ENCODE data around the gene DDIT4L.
A peak's percentile ranks its signal among the peaks of the same experiment; 100 is the strongest.
"Not testable (repeated sequence)": the region's sequence is repeated elsewhere in the genome, so short reads cannot be mapped to it uniquely, and the experiment has no call there.

Gene DDIT4L, protein sequence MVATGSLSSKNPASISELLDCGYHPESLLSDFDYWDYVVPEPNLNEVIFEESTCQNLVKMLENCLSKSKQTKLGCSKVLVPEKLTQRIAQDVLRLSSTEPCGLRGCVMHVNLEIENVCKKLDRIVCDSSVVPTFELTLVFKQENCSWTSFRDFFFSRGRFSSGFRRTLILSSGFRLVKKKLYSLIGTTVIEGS

DNA sequence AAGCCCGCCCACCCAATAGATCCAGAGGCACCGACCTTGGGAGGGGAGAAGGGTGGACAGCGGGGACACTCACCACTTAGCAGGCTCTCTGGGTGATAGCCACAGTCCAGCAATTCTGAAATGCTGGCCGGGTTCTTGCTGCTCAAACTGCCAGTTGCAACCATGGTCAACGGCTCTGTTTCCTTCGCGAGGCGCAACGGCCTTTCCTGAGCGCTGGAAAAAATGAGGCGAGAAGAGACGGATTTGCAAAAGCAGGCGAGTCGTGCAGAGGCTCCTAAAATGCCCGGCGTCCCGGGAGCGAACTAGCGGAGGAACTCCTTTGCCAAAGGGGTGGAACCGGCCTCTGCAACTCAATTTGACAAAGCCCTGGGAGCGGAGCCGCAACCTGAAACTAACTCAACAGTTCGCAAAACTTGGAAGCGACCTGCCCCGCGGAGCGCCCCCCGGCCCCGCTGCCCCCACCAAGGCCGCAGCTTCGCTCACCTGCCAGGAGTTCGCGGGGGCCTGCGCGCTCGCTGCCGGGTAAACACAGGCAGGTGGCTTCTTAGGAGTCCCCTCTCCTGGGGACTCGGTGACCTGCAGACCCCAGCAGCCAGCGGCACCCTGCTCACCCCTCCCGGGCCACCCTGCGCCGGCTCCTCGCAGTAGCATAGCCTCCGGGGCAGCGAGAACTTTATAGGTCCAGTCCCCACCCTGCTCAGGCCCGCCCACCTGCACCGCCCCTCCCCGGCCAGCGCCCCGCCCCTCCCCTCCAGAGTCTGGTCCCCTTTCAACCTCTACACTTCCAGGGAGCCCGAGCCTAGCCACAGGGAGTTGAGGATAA lies at the start of gene DDIT4L:
DDIT4L (minus strand) TSS at position 649 of the 823 bp plus-strand sequence; CDS start at position 164, 485 bp downstream.
- DNase-seq: no peak

DNA sequence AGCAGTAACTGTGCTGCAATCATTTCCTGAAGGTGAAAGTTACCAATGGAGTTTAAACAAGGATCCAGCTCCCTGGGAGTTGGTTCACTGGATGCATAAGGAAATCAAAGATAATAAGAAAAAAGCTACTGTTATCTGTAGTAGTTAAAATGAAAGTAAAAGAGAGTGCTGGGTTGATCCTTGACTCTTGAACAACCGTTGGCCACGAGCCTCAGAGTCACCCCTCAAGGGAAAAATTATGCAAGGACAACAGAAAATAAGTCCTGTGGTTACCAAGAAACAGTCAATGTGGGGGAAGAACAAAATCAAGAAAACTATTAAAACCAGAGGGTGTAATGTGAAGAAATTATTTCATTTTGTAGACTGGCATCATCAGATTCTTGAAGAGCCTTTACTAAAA lies 49.7 kb upstream of the DDIT4L start:
- DNase-seq: no peak

DNA sequence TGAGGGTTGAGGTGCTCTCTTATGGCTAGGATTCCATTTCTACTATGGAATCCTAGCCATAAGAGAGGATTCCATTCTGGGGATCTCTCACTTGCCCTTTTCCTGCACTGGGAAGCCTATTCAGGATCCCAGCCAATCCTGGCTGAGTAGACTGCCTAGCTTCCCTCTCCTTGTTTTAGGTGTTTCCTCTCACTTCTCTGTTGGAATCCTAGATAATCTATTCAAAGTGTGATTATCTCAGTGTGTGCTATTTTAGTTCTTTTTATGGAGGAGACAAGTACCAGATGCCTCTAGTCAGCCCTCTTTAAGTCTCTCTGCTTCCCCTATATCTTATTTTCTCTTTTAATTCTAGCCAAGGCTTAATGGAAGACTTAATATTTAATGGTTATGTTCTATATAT lies 34.5 kb upstream of the DDIT4L start:
- DNase-seq: no peak

DNA sequence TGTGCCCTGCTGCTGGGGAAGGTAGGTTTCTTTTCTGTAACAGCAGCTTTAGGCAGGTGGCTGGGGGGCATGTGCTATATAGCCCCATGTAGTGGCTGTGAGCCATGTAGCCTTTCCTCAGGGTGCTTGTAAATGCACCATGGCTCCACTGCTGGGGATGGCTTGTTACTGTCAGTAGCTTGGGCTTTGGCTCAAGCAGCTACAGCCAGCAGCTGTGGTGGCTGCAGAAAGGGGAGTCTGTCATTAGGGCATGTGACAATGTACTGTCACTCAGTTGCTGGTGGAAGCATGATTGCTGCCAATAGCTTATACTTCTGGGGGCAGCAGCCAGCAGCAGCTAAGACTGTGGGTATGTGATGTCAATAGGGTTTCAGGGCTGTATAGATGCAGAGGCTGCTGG lies 33.9 kb upstream of the DDIT4L start:
- DNase-seq: no peak

DNA sequence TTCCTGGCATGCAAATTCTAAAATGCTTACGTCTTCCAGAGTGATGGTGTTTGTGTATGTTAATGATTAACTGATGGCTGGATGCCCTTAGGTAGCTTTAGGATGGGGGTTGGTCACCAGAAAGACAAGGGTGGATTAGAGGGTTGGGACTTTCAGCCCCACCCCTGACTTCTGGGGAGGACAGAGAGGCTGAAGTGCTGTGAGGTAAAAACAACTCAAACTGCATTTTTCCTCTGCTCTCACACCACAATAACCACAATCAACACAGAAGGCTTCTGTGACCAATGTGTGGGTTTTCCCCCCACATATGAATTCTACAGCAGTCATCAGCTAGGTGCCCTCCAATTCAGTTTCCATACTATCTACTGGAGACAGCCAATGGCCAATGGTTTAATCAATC lies 18.7 kb upstream of the DDIT4L start:
- DNase-seq: no peak

DNA sequence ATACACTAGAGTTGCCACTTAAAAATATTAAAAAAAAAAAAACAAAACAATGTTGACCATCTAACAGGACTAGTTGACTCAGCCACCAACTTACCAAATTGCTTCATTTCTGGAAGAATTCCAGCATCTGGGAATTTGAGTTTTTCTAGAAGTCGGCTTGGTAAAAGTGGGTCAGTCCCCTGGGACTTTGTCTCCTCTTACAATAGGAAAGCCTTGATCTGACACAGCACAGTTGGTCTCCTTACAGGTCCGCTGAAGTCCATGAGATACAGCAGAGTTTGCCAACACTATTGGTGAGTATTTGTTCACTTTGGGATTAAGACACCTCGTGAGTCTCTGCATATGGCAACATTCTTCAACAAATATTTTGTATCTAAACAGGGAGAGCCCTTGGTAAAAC lies 18.2 kb upstream of the DDIT4L start:
- DNase-seq: no peak

DNA sequence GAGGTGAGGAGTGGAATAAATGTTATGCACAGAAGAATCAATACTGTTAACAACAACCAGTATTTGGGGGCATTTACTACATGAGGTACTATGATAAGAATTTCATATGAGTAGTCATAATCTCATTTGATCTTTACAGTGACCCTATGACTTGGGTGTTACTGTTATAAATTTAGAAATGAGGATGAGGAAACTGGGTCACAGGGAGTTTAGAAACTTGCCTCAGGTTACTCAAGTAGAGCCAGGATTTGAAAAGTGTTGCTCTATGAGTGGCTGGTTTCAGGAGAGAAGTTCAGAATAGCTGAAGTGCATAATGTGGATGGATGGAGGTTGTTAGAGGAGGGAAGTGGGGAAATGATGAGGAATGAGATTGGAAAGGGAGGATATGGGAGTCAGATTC lies 16.6 kb upstream of the DDIT4L start:
- DNase-seq: no peak

DNA sequence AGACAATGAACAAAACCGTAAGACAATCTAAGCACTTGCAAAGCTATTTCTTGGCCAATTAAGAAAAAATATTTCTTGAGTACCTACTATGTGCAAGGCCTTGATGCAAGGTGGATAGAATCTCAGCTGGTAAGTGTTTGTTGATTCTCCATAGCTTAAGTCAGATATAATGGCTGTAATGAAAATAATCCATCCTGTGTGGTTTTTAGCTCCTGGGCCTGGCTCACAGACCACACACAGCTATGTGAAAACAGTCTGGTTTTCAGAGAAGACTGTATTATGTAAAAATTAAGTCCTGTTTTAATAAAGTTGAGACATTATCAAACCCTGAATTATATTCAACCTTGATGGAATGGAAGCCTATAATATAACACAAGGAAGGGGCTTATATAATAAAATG lies 7.8 kb upstream of the DDIT4L start:
- no peak for DNase-seq

DNA sequence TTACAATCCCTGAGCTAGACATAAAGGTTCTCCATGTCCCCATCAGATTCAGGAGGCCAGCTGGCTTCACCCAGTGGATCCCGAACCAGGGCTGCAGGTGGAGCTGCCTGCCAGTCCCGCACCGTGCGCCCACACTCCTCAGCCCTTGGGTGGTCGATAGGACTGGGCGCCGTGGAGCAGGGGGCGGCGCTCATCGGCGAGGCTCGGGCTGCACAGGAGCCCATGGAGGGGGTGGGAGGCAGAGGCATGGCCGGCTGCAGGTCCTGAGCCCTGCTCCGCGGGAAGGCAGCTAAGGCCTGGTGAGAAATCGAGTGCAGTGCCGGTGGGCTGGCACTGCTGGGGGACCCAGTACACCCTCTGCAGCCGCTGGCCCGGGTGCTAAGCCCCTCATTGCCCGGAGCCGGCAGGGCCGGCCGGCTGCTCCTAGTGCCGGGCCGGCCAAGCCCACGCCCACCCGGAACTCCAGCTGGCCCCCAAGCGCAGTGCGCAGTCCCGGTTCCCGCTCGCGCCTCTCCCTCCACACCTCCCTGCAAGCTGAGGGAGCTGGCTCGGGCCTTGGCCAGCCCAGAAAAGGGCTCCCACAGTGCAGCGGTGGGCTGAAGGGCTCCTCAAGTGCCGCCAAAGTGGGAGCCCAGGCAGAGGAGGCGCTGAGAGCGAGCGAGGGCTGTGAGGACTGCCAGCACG lies 6.3 kb upstream of the DDIT4L start:
- DNase-seq: not testable (repeated sequence)

DNA sequence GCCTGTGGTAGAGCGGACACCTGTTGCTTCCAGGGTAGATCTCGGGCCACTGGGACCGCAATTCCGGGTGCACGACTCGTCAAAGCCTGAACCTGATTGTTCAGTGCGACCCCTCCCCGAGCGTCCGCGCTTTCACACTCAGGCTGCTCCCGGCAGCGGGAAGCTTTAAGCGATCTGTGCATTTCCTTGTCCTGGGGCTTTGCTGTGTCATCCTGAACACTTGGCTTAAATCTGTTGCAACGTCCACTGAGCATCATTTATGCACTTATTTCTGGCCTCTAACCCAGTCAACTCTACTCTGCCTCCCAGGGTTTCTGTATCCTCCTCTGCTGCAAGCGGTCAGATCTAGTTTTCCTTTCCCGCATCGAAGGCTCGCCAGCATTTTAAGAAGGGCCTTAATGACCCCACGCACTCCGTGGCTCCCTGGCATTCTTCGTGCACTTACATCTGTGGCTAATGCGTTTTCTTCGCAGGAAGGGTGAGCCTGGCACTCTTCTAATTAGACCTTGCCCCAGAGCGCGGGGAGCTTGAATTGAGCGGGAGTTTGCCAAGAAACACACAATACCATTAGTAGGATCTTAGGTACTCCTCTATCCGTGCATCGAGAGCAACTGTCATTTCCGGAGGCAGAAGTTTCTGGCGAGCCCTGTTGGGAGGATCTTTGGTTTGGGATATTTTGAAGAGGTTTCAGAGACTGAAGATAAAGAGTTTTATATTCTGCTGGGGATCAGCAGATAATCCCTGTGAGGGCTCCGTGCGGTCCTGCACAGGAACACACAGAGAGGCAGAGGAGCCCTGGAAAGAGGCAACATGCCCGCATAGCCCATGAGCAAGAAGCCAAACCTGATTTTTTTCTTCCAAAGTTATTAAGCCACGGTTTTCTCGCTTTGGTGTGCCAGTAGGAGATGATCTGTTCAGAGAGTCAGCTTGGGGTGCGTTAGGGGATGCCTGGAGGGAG lies 654 bp upstream of the DDIT4L start:
- no peak for DNase-seq

DNA sequence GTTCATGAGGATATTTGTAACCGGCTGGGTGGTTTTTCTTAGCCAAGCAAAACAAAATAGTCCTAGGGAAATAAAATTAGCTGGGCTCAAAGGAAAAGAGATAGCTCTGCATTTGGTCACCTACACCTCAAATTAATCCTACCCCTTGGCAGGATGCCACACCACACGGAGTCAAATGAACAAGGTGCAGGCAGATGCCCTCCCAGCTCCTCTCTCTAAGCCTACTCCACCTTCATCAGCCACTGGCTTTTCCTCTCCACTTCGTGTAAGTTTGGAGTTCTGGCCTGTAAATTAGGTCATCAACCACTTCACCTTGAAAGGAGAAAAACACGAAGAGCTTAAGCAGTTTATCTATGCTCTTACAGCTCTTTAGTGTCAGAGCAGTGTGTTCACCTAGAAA lies 1.4 kb downstream of the DDIT4L start:
- DNase-seq: peak; percentile 52

DNA sequence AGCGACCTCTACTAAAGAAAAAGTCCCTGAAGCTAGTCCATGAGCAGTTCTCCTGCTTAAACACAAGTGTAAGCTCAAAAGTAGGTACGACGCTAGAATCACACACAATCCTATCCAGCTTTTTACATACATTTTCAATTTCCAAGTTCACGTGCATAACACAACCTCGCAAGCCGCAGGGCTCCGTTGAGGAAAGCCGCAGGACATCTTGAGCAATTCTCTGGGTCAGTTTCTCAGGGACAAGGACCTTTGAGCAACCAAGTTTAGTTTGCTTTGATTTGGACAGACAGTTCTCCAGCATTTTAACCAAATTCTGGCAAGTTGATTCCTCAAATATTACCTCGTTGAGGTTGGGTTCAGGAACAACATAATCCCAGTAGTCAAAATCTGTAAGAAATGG lies 2.5 kb downstream of the DDIT4L start:
- no peak for DNase-seq

DNA sequence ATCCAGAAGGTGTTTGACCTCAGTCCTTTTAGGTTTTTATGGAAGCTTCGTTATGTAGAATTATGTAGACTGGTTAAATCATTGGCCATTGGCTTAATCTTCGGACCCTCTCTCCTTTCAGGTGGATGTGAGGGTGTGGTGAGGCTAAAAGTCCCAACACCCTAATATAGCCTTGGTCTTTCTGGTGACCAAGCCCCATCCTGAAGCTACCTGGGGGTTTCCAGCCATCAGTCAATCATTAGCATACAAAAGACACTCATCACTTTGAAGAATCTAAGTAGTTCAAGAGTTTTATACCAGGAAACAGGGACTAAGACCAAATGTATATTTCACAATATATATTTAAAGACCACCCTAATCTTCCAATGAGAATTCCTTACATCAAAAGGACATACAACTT lies 5.5 kb downstream of the DDIT4L start:
- no peak for DNase-seq

DNA sequence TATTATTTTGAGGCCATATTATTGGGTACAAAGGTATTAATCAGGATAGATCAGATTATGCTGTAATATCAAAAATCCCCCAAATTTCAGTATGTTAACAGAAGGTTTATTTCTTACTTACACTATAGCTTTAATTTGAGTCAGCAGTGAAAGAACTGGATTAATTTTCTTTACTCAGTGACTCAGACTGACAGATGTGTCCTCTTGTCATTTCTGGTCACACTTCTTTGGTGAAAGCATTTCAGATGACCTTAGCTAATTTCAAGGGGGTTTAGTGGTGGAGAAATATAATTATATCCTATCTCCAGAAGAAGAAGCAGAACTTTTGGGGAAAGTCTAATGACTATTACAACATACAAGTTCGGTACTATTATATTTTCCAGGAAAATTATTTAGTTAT lies 12.4 kb downstream of the DDIT4L start:
- no peak for DNase-seq

DNA sequence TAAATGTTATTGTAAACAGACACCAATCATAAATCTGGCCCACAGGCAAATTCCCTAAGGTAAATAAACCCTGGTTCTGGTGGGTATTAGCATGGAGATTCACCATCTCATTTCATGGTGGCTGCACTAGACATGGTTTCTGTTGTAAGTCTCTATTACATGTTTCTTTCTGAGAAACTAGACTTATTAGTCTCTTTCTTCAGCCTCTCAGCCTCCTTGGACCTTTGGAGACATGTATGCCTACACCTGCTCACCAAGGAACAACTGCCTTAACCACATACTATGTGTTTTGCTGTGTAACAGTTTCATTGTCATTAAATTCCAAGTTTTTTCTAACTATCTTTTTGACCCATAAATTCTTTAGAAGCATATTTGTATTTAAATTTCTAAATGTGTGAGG lies 13.1 kb downstream of the DDIT4L start:
- DNase-seq: no peak

DNA sequence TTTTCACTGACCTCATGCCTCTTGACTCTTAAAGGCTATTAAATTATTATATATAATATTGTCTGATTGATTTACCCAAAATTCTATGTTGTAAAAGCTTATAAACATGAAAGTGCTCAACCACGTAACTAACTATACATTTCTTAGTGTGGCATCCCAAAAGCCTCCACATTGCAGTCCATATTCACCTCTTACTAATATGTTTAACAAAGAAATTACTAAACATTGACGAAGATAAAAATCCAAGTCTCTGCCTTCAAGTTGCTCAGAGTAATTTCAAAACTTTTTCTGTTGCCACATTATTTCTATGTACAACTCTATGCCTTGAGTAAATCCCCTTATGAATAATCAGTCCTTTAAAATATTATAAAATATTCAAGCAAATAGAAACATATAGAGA lies 14.4 kb downstream of the DDIT4L start:
- no peak for DNase-seq

DNA sequence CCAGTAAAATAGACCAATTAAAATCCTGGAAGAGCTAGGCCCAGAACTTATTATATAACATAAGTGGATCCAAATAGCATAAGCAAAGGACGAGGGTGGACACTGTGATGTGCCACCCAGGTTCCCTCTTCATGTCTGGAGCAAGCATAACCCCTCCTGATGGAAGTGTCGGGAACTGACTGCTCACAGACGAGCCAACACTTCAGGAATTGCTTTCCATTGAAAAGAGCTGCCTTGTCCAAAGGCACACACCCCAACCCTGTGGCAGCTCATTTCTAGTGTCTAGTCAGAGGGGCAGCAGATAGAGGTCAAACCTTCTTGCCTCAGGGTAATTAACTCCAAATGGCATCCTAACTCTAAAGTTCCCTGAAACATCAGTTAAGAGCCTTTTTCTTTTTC lies 15.3 kb downstream of the DDIT4L start:
- no peak for DNase-seq

DNA sequence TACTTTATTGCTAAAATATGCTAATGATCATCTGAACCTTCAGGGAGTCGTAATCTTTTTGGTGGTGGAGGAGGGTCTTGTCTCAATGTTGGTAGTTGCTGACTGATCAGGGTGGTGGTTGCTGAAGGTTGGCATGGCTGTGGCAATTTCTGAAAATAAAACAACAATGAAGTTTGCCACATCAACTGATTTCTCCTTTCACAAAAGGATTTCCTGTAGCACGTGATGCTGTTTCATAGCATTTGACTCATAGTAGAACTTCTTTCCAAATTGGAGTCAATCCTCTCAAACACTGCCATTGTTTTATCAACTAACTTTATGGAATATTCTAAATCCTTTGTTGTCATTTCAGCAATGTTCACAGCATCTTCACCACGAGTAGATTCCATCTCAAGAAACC lies 19.3 kb downstream of the DDIT4L start:
- DNase-seq: no peak

DNA sequence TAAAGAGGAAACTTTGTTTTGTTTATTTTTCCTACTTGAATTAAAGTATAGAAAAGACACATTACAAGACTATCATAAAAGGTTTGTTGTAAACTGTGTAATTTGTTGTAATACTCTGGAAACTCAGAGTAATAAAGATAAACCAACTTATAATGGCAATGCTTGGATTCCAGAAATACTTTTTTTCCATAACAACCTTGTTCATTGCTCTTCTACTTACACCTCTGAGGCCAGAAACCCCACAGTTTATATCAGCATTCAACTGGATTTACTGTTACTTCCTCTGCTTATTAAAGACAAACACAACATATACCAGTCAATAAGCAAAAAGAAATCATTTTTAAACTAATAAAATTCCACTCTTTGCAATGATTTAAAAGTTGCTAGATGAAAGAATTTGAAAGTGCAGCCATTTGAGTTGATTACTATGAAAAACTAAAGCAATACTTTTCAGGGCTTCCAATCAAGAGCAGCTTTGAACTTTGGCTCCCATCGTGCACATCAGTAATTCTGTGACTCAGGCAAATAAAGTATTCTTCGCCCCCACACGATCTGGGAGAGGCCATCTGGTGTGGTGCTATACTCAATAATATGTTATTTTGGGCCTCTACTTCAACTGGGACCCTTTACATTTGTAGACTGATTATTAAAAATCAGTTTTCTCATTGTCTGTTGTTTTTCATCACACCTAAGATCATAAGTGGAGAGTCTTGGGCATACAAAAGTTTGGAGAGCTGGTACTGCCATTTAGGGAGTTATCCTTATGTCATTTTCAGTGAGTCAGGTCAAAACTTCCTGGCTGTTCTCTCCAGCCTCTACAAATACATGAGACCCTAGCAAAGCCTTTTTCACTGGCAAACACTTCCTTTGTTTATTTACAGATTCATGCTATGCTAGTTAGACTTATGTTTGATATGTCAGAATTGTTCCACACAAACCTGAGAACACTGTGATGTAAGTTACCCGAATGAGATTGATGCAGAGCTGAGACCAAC lies 20.5 kb downstream of the DDIT4L start:
- no peak for DNase-seq

DNA sequence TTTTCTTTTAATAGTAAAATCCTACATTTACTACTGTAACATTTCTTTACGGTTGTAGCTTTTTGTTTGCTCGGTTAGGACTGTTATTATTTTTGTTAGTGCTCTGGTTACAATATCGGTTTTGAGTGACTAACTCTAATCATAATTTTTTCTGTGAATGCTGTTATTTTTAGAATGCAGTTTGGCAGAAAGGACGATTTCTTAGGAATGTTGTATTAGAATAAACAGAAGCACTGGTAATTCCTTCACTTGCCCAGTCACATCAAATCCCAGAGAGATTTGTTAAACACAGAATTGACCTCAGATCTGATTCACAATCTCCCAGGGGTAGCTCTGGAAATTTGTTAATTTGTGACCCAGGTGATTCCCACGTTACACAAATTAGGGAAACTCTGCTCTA lies 21.7 kb downstream of the DDIT4L start:
- DNase-seq: no peak

DNA sequence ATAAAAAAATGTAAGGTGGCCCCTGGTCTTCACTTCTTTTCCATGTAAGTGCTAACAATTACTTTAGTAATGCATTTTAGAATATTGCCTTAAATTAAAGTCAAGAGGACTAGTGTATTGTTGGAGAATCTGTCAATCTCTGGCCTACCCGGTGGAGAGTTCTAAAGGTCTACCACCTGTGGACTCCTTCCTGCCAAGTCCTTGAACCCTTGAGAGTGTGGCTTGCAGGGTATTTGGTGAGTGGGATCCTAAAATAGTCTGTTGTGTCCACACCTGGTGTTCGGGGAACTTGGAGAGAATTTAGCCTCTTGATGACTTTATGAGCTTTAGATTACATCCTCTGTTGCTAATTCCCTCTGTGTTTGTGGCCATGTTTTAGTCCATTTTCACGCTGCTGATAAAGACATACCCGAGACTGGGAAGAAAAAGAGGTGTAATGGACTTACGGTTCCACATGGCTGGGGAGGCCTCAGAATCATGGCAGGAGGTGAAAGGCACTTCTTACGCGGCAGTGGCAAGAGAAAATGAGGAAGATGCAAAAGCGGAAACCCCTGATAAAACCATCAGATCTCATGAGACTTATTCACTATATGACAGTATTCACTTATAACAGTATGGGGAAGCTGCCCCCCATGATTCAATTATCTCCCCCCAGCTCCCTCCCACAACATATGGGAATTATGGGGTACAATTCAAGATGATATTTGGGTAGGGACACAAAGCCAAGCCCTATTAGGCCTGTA lies 23.8 kb downstream of the DDIT4L start:
- DNase-seq: no peak
